SK-N-SH (cell line): ENCODE results near the gene RABGAP1L. TPM values are rescaled to one million over a fixed set of nuclear protein-coding genes. Genes with fewer than 3 reads are reported as not detected.
A peak's percentile ranks its signal among the peaks of the same experiment; 100 is the strongest.

Source experiments
- CTCF ChIA-PET: fragments of 300-600, 350-600 bp; formaldehyde crosslinking; extraction: SDS; loops from one replicate; lab custom pipeline; 2021; lab: Yijun Ruan, JAX
- POLR2A ChIA-PET: fragments of 350-600 bp; sonication (Branson Sonifier 250); formaldehyde crosslinking; extraction: SDS; loops from one replicate; lab custom pipeline; 2020; ENCODE audit warnings: antibody characterized with exemption, inconsistent platforms; lab: Yijun Ruan, JAX
- DNase-seq: peaks from one replicate; pipeline ENCODE4 v3.0.0; 2012
- H2AFZ ChIP-seq: fragments of 200-600 bp; sonication (generic); 2 replicates; pipeline ENCODE4 v1.8.1; 2016; ENCODE audit warnings: antibody characterized with exemption, mild to moderate bottlenecking, low read depth
- H3F3A ChIP-seq: fragments of 200-600 bp; sonication (generic); replicated peaks from 2 replicates; pipeline ENCODE3; 2016; ENCODE audit warnings: antibody characterized with exemption, mild to moderate bottlenecking; ENCODE audit not compliant: insufficient read depth
- H3K27ac ChIP-seq, 2 experiments: fragments of 200-500 bp in 1 of 2; fragments of 200-600 bp in 1 of 2; sonication (Bioruptor generic) in 1 of 2; sonication (generic), shearing (Covaris generic) in 1 of 2; 2 replicates each; pipeline versions ENCODE4 v1.5.1 to v1.6.1; 2014 to 2016; ENCODE audit warnings: low read depth in 2 of 2, inconsistent platforms in 1 of 2, low read length in 1 of 2, mild to moderate bottlenecking in 1 of 2, mixed read lengths in 1 of 2
- H3K27me3 ChIP-seq: fragments of 200-600 bp; sonication (generic), shearing (Covaris generic); 2 replicates; pipeline ENCODE4 v1.6.1; 2016; ENCODE audit warnings: mixed run types; ENCODE audit not compliant: insufficient read depth
- H3K36me3 ChIP-seq, 2 experiments: fragments of 200-500 bp in 1 of 2; fragments of 200-600 bp in 1 of 2; sonication (Bioruptor generic) in 1 of 2; sonication (generic) in 1 of 2; replicated peaks in 1 of 2; 2 replicates each; pipeline versions ENCODE3 to v1.5.1; 2014 to 2016; ENCODE audit warnings: low read length in 1 of 2, mild to moderate bottlenecking in 1 of 2; ENCODE audit not compliant: insufficient read depth in 2 of 2, control insufficient read depth in 1 of 2
- H3K4me1 ChIP-seq, 2 experiments: fragments of 200-500 bp in 1 of 2; fragments of 200-600 bp in 1 of 2; sonication (Bioruptor generic) in 1 of 2; sonication (generic), shearing (Covaris generic) in 1 of 2; 2 replicates each; pipeline versions ENCODE4 v1.5.1 to v1.6.1; 2014 to 2016; ENCODE audit warnings: low read depth in 1 of 2, low read length in 1 of 2, mixed run types in 1 of 2; ENCODE audit not compliant: insufficient read depth in 2 of 2, control insufficient read depth in 1 of 2
- H3K4me2 ChIP-seq: fragments of 200-600 bp; sonication (generic), shearing (Covaris generic); 2 replicates; pipeline ENCODE4 v1.6.1; 2017; ENCODE audit warnings: mixed run types
- H3K4me3 ChIP-seq, 2 experiments: fragments of 200-500 bp in 1 of 2; fragments of 200-600 bp in 1 of 2; sonication (Bioruptor generic) in 1 of 2; sonication (generic), shearing (Covaris generic) in 1 of 2; 2 replicates each; pipeline versions ENCODE4 v1.5.1 to v1.8.1; 2014 to 2016; ENCODE audit warnings: low read depth in 2 of 2, inconsistent platforms in 1 of 2, low read length in 1 of 2, mild to moderate bottlenecking in 1 of 2, mixed read lengths in 1 of 2, moderate library complexity in 1 of 2
- H3K79me2 ChIP-seq: fragments of 200-600 bp; sonication (generic); 2 replicates; pipeline ENCODE4 v1.8.1; 2017; ENCODE audit warnings: mild to moderate bottlenecking; ENCODE audit not compliant: insufficient read depth
- H3K9ac ChIP-seq: fragments of 200-600 bp; sonication (generic); 2 replicates; pipeline ENCODE4 v1.6.1; 2017; ENCODE audit warnings: mixed run types
- H3K9me2 ChIP-seq: fragments of 200-600 bp; sonication (generic); 2 replicates; pipeline ENCODE4 v1.6.1; 2017; ENCODE audit warnings: mixed run types
- H3K9me3 ChIP-seq: fragments of 200-600 bp; sonication (generic); 2 replicates; pipeline ENCODE4 v1.6.1; 2017; ENCODE audit warnings: mixed run types, mild to moderate bottlenecking, moderate library complexity
- H4K20me1 ChIP-seq: fragments of 200-600 bp; sonication (generic); 2 replicates; pipeline ENCODE4 v1.6.1; 2017; ENCODE audit warnings: mild to moderate bottlenecking, mixed run types; ENCODE audit not compliant: insufficient read depth
- CHD2 ChIP-seq: fragments of 150-350 bp; IDR thresholded peaks from 2 replicates; pipeline ENCODE4 v1.6.1; 2018; ENCODE audit warnings: low read length; ENCODE audit not compliant: partially characterized antibody
- ELF1 ChIP-seq: IDR thresholded peaks from 2 replicates; pipeline ENCODE4 v1.4.0; 2012
- EP300 ChIP-seq, 2 experiments: IDR thresholded peaks; 2 replicates each; pipeline versions ENCODE4 v1.4.0 to v1.6.1; 2012; ENCODE audit warnings: borderline replicate concordance in 1 of 2, low read depth in 1 of 2, low read length in 1 of 2
- EZH2phosphoT487 ChIP-seq: fragments of 200-600 bp; sonication (generic); IDR thresholded peaks from 2 replicates; pipeline ENCODE4 v1.6.1; 2017; ENCODE audit warnings: low read depth, mixed run types, mild to moderate bottlenecking, antibody characterized with exemption, moderate library complexity, borderline replicate concordance
- FOSL2 ChIP-seq: IDR thresholded peaks from 2 replicates; pipeline ENCODE4 v1.4.0; 2012; ENCODE audit warnings: low read depth, mild to moderate bottlenecking, moderate library complexity, borderline replicate concordance
- FOXJ3 ChIP-seq: sonication (generic); formaldehyde crosslinking; IDR thresholded peaks from 2 replicates; pipeline ENCODE4 v1.5.1; 2020; ENCODE audit warnings: mild to moderate bottlenecking, missing genetic modification reagents
- FOXM1 ChIP-seq: IDR thresholded peaks from 2 replicates; pipeline ENCODE4 v1.4.0; 2012; ENCODE audit warnings: low read depth, mild to moderate bottlenecking
- GATA2 ChIP-seq: sonication (generic); formaldehyde crosslinking; IDR thresholded peaks from 2 replicates; pipeline ENCODE4 v1.5.0; 2020; ENCODE audit warnings: mild to moderate bottlenecking, missing genetic modification reagents
- MXI1 ChIP-seq: IDR thresholded peaks from 2 replicates; pipeline ENCODE4 v1.6.1; 2012; ENCODE audit warnings: mild to moderate bottlenecking, low read depth, low read length, improper control_type of control experiment
- NFIC ChIP-seq: IDR thresholded peaks from 2 replicates; pipeline ENCODE4 v1.4.0; 2012; ENCODE audit warnings: borderline replicate concordance
- NRF1 ChIP-seq: IDR thresholded peaks from 2 replicates; pipeline ENCODE4 v1.6.1; 2012; ENCODE audit warnings: low read depth, mild to moderate bottlenecking, low read length
- RAD21 ChIP-seq: IDR thresholded peaks from 2 replicates; pipeline ENCODE4 v1.6.1; 2012; ENCODE audit warnings: mild to moderate bottlenecking, low read length
- SMC3 ChIP-seq: IDR thresholded peaks from 2 replicates; pipeline ENCODE4 v1.6.1; 2012; ENCODE audit warnings: low read depth, low read length, improper control_type of control experiment
- TCF12 ChIP-seq: IDR thresholded peaks from 2 replicates; pipeline ENCODE4 v1.4.0; 2012
- YY1 ChIP-seq: IDR thresholded peaks from 2 replicates; pipeline ENCODE4 v1.4.0; 2012; ENCODE audit warnings: low read depth, mild to moderate bottlenecking
- WGBS: methylation state at CpG from one replicate; pipeline ENCODE4 v1.1.6; 2017; ENCODE audit warnings: low lambda C conversion rate; 5-methylcytosine and 5-hydroxymethylcytosine counted together
- polyA plus RNA-seq, 3 experiments: library from polyadenylated mRNA; depleted of rRNA; stranded (reverse); fragments of >200 nt; gene quantifications; 2 replicates each; pipeline ENCODE4 v1.2.3, GENCODE V29; 2012
- TF ChIP-seq, protein P1 (sequence below): fragments of 200-600 bp; sonication (generic); IDR thresholded peaks from 2 replicates; pipeline ENCODE4 v1.6.1; 2017; ENCODE audit warnings: antibody characterized with exemption, mild to moderate bottlenecking, moderate library complexity
- TF ChIP-seq, protein P2 (sequence below): IDR thresholded peaks from 2 replicates; pipeline ENCODE4 v1.4.0; 2012; ENCODE audit warnings: low read depth
- TF ChIP-seq, protein P3 (sequence below): IDR thresholded peaks from 2 replicates; pipeline ENCODE4 v1.6.1; 2012; ENCODE audit warnings: mild to moderate bottlenecking, low read depth, low read length, moderate library complexity
- TF ChIP-seq, protein P4 (sequence below): IDR thresholded peaks from 2 replicates; pipeline ENCODE4 v1.4.0; 2012; ENCODE audit warnings: low read depth, borderline replicate concordance

The RABGAP1L gene
- polyA plus RNA-seq, 1 of the 3 experiments (the other 2 are of a cell fraction) = 7.2 TPM

DNA sequence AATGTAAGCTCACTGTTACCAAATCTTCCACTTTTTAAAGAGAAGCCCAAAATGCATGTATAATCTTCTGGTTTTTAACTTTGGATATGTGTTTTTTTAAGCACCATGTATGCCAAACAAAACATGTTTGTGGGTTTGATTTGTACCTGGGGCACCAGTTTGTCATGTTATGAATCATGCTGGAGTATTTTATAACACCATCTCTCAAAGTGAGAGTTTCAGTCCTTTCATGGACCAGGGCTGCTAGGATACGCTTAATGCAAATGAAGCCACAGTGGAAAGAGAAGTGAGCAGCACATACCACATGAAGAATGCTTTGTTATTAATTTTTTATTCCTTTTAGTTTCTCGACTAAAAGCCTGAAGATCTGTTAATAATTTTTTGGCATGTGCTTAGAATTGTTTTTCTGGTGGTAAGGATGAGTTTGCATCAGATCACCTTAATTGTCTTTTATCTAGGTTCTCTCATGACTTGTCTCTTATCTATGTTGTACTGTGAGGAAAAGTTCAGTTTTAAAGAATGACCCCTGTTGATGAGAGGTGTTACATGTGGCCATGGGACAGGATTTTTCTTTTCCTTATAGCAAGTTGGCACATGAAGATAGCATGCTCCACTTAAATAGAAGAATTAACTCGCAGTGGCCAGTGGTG, 2.0 kb upstream of the RABGAP1L start (continued):
- TF ChIP-seq EZH2phosphoT487 = no peak
- TF ChIP-seq MXI1 = no peak
- TF ChIP-seq, protein P1, sequence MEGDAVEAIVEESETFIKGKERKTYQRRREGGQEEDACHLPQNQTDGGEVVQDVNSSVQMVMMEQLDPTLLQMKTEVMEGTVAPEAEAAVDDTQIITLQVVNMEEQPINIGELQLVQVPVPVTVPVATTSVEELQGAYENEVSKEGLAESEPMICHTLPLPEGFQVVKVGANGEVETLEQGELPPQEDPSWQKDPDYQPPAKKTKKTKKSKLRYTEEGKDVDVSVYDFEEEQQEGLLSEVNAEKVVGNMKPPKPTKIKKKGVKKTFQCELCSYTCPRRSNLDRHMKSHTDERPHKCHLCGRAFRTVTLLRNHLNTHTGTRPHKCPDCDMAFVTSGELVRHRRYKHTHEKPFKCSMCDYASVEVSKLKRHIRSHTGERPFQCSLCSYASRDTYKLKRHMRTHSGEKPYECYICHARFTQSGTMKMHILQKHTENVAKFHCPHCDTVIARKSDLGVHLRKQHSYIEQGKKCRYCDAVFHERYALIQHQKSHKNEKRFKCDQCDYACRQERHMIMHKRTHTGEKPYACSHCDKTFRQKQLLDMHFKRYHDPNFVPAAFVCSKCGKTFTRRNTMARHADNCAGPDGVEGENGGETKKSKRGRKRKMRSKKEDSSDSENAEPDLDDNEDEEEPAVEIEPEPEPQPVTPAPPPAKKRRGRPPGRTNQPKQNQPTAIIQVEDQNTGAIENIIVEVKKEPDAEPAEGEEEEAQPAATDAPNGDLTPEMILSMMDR = no peak
- no peak for TF ChIP-seq NRF1
- no peak for TF ChIP-seq SMC3

DNA sequence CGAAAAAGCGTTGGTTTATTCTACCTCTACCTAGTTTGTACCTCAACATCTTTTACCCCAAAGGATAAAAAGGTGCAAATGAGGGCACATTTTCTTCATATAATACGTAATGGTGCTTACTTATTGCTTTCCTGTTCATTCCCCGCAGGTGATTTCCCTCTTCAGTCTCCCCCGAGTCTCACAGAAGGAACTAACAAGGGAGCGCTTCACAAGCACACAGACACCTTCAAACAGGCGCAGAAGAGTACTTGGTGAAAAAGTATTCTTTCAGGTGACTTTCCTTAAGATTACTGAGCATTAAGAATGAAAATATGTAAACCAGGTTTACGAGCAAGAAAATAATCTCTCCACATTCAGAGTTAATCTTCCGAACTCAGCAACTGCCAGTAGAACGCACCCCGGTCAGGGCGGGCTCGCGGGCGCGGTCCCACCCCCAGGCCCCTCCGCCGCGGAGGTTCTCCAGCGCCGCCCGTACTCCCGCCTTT, 511 bp upstream of the RABGAP1L start:
- no peak for DNase-seq
- H3K79me2 ChIP-seq = peaks cover 24% of the 10 kb centered on the region
- H3K27ac ChIP-seq = peak overlapping the region; percentile 5 to 69; a peak in 3 of 4 replicates
- ChIA-PET CTCF (interaction anchor here (0.5 kb wide), 1 partner anchor 245 kb away, joined by 3 read pairs; no protein-coding TSS in a partner anchor), POLR2A (no interaction called here)
- H3K4me1 ChIP-seq = peaks cover 0 to 3% of the 10 kb centered on the region in 2 experiments; a peak in 2 of 4 replicates
- H3K27me3 ChIP-seq = no peaks in the 10 kb centered on the region
- 15% methylated on average over 16 of the region's 23 CpGs for WGBS
- no peaks in the 10 kb centered on the region for H4K20me1 ChIP-seq
- no peaks in the 10 kb centered on the region for H3K36me3 ChIP-seq
- H3K9me2 ChIP-seq = no peaks in the 10 kb centered on the region
- peak overlapping the region; percentile 95 for H3K4me2 ChIP-seq
- peak overlapping the region; percentile 92 for H3K4me3 ChIP-seq
- H3K9ac ChIP-seq = peak overlapping the region; percentile 52; the same call in 1 of the 2 replicates
- no peaks in the 10 kb centered on the region for H3K9me3 ChIP-seq
- TF ChIP-seq, protein P2, sequence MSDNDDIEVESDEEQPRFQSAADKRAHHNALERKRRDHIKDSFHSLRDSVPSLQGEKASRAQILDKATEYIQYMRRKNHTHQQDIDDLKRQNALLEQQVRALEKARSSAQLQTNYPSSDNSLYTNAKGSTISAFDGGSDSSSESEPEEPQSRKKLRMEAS = no peak
- no peak for TF ChIP-seq MXI1
- TF ChIP-seq CHD2 = no peak
- TF ChIP-seq FOXJ3 (CRISPR knock-in tag) = no peak
- no peak for TF ChIP-seq ELF1
- no peak for TF ChIP-seq RAD21
- TF ChIP-seq FOSL2 = no peak
- TF ChIP-seq NFIC = no peak
- TF ChIP-seq EP300 (IDR thresholded peaks at IDR 0.05; ENCODE audit: borderline replicate concordance in 1 of 2, low read depth in 1 of 2, low read length in 1 of 2) = no peak
- TF ChIP-seq, protein P3, sequence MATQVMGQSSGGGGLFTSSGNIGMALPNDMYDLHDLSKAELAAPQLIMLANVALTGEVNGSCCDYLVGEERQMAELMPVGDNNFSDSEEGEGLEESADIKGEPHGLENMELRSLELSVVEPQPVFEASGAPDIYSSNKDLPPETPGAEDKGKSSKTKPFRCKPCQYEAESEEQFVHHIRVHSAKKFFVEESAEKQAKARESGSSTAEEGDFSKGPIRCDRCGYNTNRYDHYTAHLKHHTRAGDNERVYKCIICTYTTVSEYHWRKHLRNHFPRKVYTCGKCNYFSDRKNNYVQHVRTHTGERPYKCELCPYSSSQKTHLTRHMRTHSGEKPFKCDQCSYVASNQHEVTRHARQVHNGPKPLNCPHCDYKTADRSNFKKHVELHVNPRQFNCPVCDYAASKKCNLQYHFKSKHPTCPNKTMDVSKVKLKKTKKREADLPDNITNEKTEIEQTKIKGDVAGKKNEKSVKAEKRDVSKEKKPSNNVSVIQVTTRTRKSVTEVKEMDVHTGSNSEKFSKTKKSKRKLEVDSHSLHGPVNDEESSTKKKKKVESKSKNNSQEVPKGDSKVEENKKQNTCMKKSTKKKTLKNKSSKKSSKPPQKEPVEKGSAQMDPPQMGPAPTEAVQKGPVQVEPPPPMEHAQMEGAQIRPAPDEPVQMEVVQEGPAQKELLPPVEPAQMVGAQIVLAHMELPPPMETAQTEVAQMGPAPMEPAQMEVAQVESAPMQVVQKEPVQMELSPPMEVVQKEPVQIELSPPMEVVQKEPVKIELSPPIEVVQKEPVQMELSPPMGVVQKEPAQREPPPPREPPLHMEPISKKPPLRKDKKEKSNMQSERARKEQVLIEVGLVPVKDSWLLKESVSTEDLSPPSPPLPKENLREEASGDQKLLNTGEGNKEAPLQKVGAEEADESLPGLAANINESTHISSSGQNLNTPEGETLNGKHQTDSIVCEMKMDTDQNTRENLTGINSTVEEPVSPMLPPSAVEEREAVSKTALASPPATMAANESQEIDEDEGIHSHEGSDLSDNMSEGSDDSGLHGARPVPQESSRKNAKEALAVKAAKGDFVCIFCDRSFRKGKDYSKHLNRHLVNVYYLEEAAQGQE = no peak
- TF ChIP-seq SMC3 = no peak
- no peak for TF ChIP-seq YY1
- no peak for TF ChIP-seq GATA2 (CRISPR knock-in tag)
- TF ChIP-seq FOXM1 = no peak
- TF ChIP-seq, protein P1 = no peak
- TF ChIP-seq, protein P4, sequence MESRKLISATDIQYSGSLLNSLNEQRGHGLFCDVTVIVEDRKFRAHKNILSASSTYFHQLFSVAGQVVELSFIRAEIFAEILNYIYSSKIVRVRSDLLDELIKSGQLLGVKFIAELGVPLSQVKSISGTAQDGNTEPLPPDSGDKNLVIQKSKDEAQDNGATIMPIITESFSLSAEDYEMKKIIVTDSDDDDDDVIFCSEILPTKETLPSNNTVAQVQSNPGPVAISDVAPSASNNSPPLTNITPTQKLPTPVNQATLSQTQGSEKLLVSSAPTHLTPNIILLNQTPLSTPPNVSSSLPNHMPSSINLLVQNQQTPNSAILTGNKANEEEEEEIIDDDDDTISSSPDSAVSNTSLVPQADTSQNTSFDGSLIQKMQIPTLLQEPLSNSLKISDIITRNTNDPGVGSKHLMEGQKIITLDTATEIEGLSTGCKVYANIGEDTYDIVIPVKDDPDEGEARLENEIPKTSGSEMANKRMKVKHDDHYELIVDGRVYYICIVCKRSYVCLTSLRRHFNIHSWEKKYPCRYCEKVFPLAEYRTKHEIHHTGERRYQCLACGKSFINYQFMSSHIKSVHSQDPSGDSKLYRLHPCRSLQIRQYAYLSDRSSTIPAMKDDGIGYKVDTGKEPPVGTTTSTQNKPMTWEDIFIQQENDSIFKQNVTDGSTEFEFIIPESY = no peak
- no peak for TF ChIP-seq TCF12
- peaks cover 4% of the 10 kb centered on the region for H3F3A ChIP-seq
- H2AFZ ChIP-seq = peak overlapping the region; percentile 96
